ENCODE results near the gene SSTR3. TPM values are rescaled to one million over a fixed set of nuclear protein-coding genes. Genes with fewer than 3 reads are reported as not detected.

Gene SSTR3
- total RNA-seq, 1 donor from 2014 or later = not detected

GRCh38 chr22:37210041-37210803 lies 2.1 kb downstream of the SSTR3 start:
- TF ChIP-seq CTCF (IDR thresholded peaks at IDR 0.05) = no peak
- Mint-ChIP-seq H3K27me3 (ENCODE audit: low read depth) (peaks cover 11% of the 10 kb centered on the region), H3K27ac (ENCODE audit: unreplicated experiment) (no peak overlapping the region), H3K4me1 (ENCODE audit: low read depth) (peaks cover 10% of the 10 kb centered on the region), H3K9me3 (ENCODE audit: low read depth) (no peaks in the 10 kb centered on the region), H3K4me3 (ENCODE audit: unreplicated experiment) (no peak overlapping the region), H3K36me3 (ENCODE audit: low read depth) (no peaks in the 10 kb centered on the region)
- DNase-seq (ENCODE audit: low spot score) = peak; percentile 84

DNA sequence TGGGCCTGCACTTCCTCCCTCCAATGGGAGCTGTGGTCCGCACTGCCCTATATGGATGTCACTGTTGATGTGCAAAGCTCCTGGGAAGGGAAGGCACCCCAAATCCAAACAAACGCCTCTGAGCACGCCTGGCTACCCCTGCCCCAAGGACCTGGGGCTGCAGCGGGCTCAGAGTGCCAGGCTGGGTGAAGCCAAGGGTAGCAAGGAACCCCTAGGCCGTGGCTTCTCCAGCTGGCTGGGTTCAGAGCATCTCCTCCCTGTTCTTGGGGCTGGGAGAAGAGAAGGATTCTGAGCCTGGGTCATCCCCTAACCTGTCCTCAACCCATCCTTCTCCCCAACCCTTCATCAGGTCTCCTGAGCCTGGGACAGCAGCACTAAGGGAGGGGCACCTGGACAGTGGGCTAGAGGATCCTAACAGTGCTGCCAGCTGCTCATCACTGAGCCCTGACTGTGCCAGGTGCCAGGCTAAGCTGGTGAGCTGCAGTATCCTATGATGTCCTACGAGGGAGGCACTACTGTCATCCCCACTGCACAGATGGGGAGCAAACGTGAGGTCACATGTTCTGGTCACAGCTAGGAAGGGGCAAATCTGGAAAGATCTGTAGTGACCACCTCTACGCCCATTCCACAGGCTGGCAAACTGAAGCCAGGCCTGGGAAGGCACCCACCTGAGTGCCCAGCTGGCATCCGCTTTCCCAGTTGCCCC lies 3.0 kb downstream of the SSTR3 start:
- Mint-ChIP-seq H3K36me3 (ENCODE audit: low read depth) (no peaks in the 10 kb centered on the region), H3K9me3 (ENCODE audit: low read depth) (no peaks in the 10 kb centered on the region), H3K4me3 (ENCODE audit: unreplicated experiment) (no peak overlapping the region), H3K4me1 (ENCODE audit: low read depth) (peaks cover 10% of the 10 kb centered on the region), H3K27me3 (ENCODE audit: low read depth) (peaks cover 7% of the 10 kb centered on the region), H3K27ac (ENCODE audit: unreplicated experiment) (no peak overlapping the region)
- no peak for TF ChIP-seq CTCF (IDR thresholded peaks at IDR 0.05)
- peak; percentile 44 for DNase-seq (ENCODE audit: low spot score)

DNA sequence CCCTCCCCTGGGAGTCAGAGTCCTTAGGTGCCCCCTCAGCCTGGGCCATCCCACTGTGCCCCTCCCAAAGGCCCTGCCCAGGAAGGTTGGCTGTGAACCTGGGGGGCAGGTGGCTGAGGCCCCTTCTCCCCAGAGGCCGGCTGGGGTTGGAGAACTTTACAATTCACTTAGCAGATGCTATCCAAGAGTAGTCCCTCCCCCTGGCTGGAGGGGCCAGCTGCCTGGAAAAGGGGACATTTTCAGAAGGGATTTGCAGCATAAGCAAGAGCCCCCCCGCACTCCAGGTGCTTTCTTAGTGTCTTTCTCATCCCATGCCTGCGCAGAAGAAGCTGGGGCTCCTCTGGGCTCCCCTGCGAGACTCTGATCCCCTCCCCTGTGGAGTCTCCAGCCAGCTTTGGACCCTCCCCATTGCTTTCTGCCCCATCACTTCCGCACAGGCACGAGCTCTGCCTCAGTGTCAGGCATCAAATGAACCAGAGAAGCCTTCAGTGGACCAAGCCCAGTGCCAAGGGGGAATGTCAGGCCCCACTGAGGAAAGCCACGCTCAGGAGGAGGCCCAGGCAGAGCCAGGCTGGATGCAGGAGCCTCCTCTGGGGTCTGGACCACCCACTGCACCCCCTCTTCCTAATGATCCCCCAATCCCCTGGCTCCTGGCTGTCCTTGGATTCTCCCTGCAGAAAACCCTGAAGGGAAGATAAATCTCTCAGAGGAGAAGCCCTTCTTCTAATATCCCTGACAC lies 3.7 kb downstream of the SSTR3 start:
- H3K9me3 Mint-ChIP-seq (ENCODE audit: low read depth) = no peaks in the 10 kb centered on the region
- DNase-seq (ENCODE audit: low spot score) = peak; percentile 60
- H3K36me3 Mint-ChIP-seq (ENCODE audit: low read depth) = no peaks in the 10 kb centered on the region
- no peak overlapping the region for H3K4me3 Mint-ChIP-seq (ENCODE audit: unreplicated experiment)
- H3K27ac Mint-ChIP-seq (ENCODE audit: unreplicated experiment) = no peak overlapping the region
- H3K4me1 Mint-ChIP-seq (ENCODE audit: low read depth) = peaks cover 10% of the 10 kb centered on the region
- peaks cover 7% of the 10 kb centered on the region for H3K27me3 Mint-ChIP-seq (ENCODE audit: low read depth)
- TF ChIP-seq CTCF (IDR thresholded peaks at IDR 0.05) = no peak

DNA sequence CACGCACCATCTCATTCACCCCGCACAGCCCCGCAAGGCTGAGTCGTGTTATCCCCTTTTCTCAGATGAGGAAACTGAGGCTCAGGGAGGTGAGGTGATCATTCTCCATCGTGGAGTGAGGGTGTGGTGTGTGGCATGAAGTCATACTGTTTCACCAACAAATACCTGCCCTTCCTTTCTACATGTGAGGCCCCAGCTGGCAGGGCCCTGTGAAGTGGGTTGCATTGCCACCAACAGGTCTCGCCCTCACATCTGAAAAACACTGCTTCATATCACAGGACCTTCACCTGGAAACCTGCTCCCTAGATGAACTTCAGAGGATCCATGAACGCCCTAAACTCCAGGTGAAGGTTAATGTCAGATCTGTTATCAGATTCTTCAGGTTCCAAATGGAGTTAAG lies 4.3 kb downstream of the SSTR3 start:
- no peaks in the 10 kb centered on the region for H3K9me3 Mint-ChIP-seq (ENCODE audit: low read depth)
- no peak for TF ChIP-seq CTCF (IDR thresholded peaks at IDR 0.05)
- H3K27me3 Mint-ChIP-seq (ENCODE audit: low read depth) = peaks cover 7% of the 10 kb centered on the region
- H3K36me3 Mint-ChIP-seq (ENCODE audit: low read depth) = no peaks in the 10 kb centered on the region
- no peak overlapping the region for H3K4me3 Mint-ChIP-seq (ENCODE audit: unreplicated experiment)
- no peak overlapping the region for H3K27ac Mint-ChIP-seq (ENCODE audit: unreplicated experiment)
- no peak for DNase-seq (ENCODE audit: low spot score)
- peaks cover 10% of the 10 kb centered on the region for H3K4me1 Mint-ChIP-seq (ENCODE audit: low read depth)
